ENCODE results near the gene GALNT14.

Gene GALNT14

DNA sequence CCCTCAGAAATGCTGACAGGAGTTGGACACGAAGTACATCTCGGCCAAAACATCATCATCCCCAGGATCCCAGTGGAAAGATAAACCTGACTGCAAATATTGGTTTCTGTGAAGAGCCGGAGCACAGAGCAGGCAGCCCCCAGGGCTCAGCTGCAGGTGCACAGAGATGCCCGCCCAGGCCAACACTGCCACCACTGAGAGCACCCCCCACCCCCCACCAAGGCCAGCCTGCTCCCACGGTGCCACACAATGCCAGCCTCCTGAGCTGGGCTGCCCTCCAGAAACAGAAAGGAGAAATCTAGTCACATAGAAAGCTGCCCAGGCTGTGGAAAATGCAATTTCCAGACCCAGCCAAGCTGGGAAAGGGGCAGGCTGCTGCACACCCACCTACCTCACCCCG lies 71.7 kb downstream of the GALNT14 start:
- no peaks in the 10 kb centered on the region for H3K27me3 ChIP-seq (ENCODE audit: control insufficient read depth, insufficient read depth, low read length)
- H3K9ac ChIP-seq (ENCODE audit: low read depth, low read length) = no peak overlapping the region
- H3K4me1 ChIP-seq (ENCODE audit: control insufficient read depth, insufficient read depth, low read length) = no peaks in the 10 kb centered on the region
- H3K9me3 ChIP-seq (ENCODE audit: control insufficient read depth, insufficient read depth, low read length) = no peaks in the 10 kb centered on the region
- H3K4me3 ChIP-seq (ENCODE audit: low read depth, low read length) = no peak overlapping the region
- no peaks in the 10 kb centered on the region for H3K36me3 ChIP-seq (ENCODE audit: control insufficient read depth, insufficient read depth, low read length)

DNA sequence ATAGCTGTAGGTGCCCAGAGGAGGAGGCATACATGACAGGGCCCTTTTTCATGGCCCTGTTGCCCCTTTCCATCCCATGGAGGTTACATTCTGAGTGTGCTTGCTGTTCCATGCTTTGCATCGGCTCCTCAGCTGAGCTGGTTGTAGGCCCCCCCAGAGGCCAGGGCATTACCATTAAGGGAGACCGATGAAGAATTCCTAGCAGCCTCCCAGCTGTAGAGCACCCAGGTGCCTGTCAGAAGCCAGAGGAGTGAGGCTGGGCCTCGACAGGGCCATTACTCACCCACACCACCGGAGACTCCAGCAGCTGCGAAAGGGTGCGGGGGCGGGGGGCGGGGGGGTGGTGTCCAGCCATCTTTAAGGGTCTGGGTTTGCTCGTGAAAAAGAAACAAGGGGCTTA lies 72.2 kb downstream of the GALNT14 start:
- no peak overlapping the region for H3K4me3 ChIP-seq (ENCODE audit: low read depth, low read length)
- H3K9me3 ChIP-seq (ENCODE audit: control insufficient read depth, insufficient read depth, low read length) = no peaks in the 10 kb centered on the region
- H3K27me3 ChIP-seq (ENCODE audit: control insufficient read depth, insufficient read depth, low read length) = no peaks in the 10 kb centered on the region
- no peak overlapping the region for H3K9ac ChIP-seq (ENCODE audit: low read depth, low read length)
- H3K4me1 ChIP-seq (ENCODE audit: control insufficient read depth, insufficient read depth, low read length) = no peaks in the 10 kb centered on the region
- H3K36me3 ChIP-seq (ENCODE audit: control insufficient read depth, insufficient read depth, low read length) = no peaks in the 10 kb centered on the region

DNA sequence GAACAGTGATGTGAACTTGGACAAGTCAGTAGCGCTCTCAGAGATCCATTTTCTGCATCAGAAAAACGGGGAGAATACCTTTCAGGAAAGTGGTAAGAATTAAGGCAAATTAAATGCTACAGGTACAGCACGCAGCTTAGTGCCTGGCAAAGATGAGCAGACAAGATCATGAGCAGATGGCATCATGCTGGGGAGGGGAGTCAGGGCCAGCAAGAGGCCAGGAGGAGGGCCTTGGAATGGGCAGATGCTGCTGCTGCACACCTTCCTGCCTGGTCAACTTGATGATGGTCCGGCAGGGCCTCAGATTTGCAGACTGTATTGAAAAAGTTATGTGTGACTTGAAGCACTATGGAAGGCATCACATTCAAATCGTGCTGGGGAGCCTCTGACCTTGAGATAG lies 72.9 kb downstream of the GALNT14 start:
- Histone ChIP-seq H3K27me3 (ENCODE audit: control insufficient read depth, insufficient read depth, low read length) (no peaks in the 10 kb centered on the region), H3K9me3 (ENCODE audit: control insufficient read depth, insufficient read depth, low read length) (no peaks in the 10 kb centered on the region), H3K4me1 (ENCODE audit: control insufficient read depth, insufficient read depth, low read length) (no peaks in the 10 kb centered on the region), H3K4me3 (ENCODE audit: low read depth, low read length) (no peak overlapping the region), H3K36me3 (ENCODE audit: control insufficient read depth, insufficient read depth, low read length) (no peaks in the 10 kb centered on the region), H3K9ac (ENCODE audit: low read depth, low read length) (no peak overlapping the region)

DNA sequence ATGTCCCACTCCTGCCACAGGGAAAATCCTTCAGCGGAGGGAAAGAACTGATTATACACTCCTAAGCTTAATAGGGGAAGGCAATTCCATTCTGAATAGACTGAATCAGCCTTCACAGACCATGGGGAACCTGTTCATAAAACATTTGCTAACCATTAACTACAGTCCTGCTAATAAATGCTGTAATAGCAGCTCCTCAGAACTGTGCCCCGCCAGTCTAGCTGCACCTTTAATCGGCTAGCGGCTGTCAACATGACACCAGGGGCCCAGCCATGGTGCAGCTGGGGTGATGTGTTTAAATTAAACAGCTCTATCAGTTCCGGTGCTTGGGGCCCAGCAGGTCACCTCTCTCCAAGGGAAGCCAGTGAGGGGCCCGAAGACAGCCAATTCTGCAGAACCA lies 77.8 kb downstream of the GALNT14 start:
- Histone ChIP-seq H3K36me3 (ENCODE audit: control insufficient read depth, insufficient read depth, low read length) (no peaks in the 10 kb centered on the region), H3K9ac (ENCODE audit: low read depth, low read length) (no peak overlapping the region), H3K9me3 (ENCODE audit: control insufficient read depth, insufficient read depth, low read length) (no peaks in the 10 kb centered on the region), H3K4me3 (ENCODE audit: low read depth, low read length) (no peak overlapping the region), H3K27me3 (ENCODE audit: control insufficient read depth, insufficient read depth, low read length) (no peaks in the 10 kb centered on the region), H3K4me1 (ENCODE audit: control insufficient read depth, insufficient read depth, low read length) (no peaks in the 10 kb centered on the region)

DNA sequence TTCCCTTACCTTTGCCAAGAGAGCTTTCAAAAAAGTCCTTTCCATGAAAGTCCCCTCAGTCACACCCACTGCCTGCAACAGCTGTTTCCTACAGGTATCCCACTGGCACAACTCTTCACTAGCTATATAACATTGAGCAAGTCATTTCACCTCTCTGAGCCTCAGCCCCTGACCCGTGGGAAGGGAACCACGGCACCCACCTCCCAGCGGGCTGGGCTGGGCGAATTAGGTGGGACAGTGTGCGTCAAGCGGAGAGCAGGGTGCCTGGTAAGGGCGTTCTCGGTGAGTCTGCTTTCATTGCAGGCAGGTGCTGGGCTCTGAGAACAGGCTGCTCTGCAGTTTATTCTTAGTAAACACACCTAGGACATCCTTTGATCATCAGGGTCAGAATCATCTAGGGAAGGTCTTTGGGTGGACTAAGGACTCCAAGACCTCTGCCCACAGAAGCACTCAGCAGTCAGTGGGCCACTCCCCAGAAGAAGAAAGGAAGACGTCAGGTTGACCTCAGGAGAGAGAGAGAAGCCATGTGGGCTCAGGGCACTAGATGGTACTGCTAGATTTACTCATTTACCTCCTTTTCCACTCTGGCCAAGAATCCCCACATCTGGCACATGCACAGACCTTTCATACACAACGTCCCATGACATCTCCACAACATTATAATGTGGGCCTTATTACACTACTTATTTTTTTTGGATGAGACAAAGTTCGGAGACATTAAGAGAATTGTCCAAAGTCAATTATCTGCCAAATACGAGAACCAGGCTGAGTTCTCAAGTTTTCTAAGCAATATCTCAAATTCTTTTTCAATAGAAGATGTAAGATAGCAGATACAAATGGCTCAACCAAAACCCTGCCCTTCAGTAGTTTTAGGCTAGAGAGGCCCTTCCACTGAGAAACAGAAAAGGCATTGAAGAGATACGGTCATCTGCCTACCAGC lies 79.9 kb downstream of the GALNT14 start:
- Histone ChIP-seq H3K4me1 (ENCODE audit: control insufficient read depth, insufficient read depth, low read length) (no peaks in the 10 kb centered on the region), H3K9me3 (ENCODE audit: control insufficient read depth, insufficient read depth, low read length) (no peaks in the 10 kb centered on the region), H3K9ac (ENCODE audit: low read depth, low read length) (no peak overlapping the region), H3K4me3 (ENCODE audit: low read depth, low read length) (no peak overlapping the region), H3K27me3 (ENCODE audit: control insufficient read depth, insufficient read depth, low read length) (no peaks in the 10 kb centered on the region), H3K36me3 (ENCODE audit: control insufficient read depth, insufficient read depth, low read length) (no peaks in the 10 kb centered on the region)

DNA sequence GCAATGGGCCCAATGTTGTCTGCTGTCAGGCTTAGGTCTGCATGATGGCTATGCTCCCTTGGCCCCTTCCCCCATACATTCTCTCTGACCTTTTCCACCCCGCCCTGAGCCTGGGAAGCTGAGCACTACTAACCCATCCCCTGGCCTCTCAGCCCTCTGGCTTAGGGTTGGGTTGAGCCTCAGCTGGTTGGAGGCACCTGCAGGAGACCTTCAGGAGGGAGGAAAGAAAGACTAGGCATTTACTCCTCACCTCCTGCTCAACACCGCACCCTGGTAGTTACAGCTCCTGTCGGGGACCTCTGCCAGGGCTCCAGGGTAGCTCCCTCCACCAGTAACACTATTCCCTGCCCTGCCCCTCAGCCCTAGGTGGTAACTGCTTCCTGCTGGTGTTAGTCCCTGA lies 80.5 kb downstream of the GALNT14 start:
- no peak overlapping the region for H3K9ac ChIP-seq (ENCODE audit: low read depth, low read length)

DNA sequence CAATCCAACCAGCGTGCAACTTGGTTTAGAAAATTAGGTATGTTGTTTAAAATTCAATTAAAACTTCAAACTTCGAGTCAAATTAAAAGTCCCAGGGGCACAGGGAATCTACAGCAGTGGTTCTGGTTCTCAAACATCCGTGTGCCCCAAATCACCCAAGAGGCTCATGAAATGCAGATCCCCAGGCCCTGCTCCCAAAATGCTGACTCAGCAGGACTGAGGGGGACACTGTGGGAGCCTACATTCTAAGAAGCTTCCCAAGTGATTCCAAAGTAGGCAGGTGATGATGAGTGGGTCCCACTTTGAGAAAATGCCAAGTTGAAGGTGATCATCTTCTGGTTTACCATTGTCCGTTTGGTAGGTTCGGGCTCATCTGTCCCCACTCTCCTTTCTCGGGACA lies 82.3 kb downstream of the GALNT14 start:
- Histone ChIP-seq H3K4me1 (ENCODE audit: control insufficient read depth, insufficient read depth, low read length) (no peaks in the 10 kb centered on the region), H3K36me3 (ENCODE audit: control insufficient read depth, insufficient read depth, low read length) (no peaks in the 10 kb centered on the region), H3K9ac (ENCODE audit: low read depth, low read length) (no peak overlapping the region), H3K27me3 (ENCODE audit: control insufficient read depth, insufficient read depth, low read length) (no peaks in the 10 kb centered on the region), H3K9me3 (ENCODE audit: control insufficient read depth, insufficient read depth, low read length) (no peaks in the 10 kb centered on the region), H3K4me3 (ENCODE audit: low read depth, low read length) (no peak overlapping the region)

More for the DNA sequence above, 80.5 kb downstream of the GALNT14 start:
- Histone ChIP-seq H3K36me3 (ENCODE audit: control insufficient read depth, insufficient read depth, low read length) (no peaks in the 10 kb centered on the region), H3K4me1 (ENCODE audit: control insufficient read depth, insufficient read depth, low read length) (no peaks in the 10 kb centered on the region), H3K27me3 (ENCODE audit: control insufficient read depth, insufficient read depth, low read length) (no peaks in the 10 kb centered on the region), H3K9me3 (ENCODE audit: control insufficient read depth, insufficient read depth, low read length) (no peaks in the 10 kb centered on the region), H3K4me3 (ENCODE audit: low read depth, low read length) (no peak overlapping the region)

DNA sequence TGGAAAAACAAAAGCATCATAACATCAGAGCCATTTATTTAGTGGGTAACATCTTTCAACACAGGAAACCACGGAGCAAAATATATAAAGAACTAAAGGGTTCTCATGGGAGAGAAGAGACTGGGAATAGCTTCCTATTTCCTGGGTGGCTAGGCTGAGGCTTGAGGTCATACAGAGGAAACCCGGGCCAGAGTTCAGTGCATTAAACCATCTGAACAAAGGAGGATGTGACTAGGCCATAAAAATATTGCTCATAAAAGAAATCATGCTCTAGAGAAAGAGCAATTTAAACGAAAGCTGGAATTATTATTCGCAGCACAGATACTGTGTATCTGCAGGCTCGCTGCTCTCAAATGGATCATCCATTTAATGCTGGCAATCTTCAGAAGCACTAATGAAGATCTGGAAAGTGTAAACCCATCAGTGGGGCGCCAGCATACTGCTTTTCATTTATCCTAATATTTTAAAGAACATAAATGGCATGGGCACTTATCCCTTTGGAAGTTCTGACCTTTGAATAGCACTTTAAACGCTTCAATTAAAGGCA lies 83.3 kb downstream of the GALNT14 start:
- no peaks in the 10 kb centered on the region for H3K27me3 ChIP-seq (ENCODE audit: control insufficient read depth, insufficient read depth, low read length)
- H3K36me3 ChIP-seq (ENCODE audit: control insufficient read depth, insufficient read depth, low read length) = no peaks in the 10 kb centered on the region
- H3K9me3 ChIP-seq (ENCODE audit: control insufficient read depth, insufficient read depth, low read length) = no peaks in the 10 kb centered on the region
- H3K4me3 ChIP-seq (ENCODE audit: low read depth, low read length) = no peak overlapping the region
- no peaks in the 10 kb centered on the region for H3K4me1 ChIP-seq (ENCODE audit: control insufficient read depth, insufficient read depth, low read length)
- H3K9ac ChIP-seq (ENCODE audit: low read depth, low read length) = no peak overlapping the region

DNA sequence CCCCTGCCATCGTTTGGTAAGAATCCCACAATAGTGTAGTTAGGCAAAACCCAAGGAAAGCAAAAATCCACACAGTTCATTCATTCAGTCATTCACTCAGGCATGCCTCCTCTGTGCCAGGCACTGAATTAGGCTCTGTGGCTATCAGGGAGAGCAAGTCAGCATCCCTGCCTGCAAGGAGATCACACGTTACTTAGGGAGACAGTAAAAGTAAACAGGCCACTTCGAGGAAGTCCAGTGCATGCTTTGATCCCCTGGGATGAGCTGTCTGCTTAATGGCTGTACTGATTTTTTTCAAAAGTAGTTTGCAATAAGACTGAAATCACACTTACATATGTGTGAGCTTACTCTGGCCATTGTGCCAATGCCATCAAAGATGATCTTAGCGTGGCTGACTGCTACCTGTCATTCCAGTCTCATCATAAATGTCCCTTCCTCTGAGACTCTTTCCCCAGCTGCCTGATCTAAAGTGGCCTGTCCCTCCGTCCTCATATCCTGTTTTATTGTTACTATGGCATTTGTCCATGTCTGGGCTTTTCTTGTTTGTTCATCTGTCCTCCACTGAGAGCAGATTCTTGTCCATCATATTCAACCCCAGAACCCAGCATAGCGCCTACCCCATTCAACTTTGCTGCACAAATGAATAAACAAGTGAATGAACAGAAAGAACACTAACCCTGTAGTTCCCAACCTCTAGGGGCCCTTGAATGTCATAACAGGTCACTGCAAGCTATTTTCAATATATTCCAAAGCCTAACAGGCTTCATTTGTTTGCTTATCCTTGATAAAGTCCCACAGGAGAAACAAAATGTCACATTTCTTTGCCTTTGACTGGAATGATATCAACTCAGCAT lies 84.1 kb downstream of the GALNT14 start:
- no peaks in the 10 kb centered on the region for H3K4me1 ChIP-seq (ENCODE audit: control insufficient read depth, insufficient read depth, low read length)
- no peaks in the 10 kb centered on the region for H3K9me3 ChIP-seq (ENCODE audit: control insufficient read depth, insufficient read depth, low read length)
- H3K9ac ChIP-seq (ENCODE audit: low read depth, low read length) = no peak overlapping the region
- no peaks in the 10 kb centered on the region for H3K27me3 ChIP-seq (ENCODE audit: control insufficient read depth, insufficient read depth, low read length)
- no peaks in the 10 kb centered on the region for H3K36me3 ChIP-seq (ENCODE audit: control insufficient read depth, insufficient read depth, low read length)
- no peak overlapping the region for H3K4me3 ChIP-seq (ENCODE audit: low read depth, low read length)

DNA sequence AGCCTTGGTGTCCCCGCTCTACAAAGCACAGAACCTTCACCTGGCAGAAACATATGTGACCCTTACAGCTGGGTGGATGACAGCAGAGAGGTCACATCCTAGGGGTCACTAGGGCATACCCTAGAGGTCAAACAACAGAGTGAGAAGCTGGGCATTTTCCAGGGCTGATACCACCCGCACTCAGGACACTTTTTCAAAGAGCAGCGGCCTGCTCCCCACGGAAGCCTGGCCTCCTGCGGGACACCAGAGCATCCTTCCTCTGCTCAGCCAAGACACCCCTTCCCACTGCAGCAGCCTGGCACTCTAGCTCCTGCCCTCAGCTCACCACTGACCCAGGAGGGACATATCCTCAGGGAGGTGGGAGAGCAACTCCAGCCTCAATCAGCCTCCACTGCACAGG lies 86.0 kb downstream of the GALNT14 start:
- H3K9me3 ChIP-seq (ENCODE audit: control insufficient read depth, insufficient read depth, low read length) = no peaks in the 10 kb centered on the region
- no peak overlapping the region for H3K4me3 ChIP-seq (ENCODE audit: low read depth, low read length)
- H3K9ac ChIP-seq (ENCODE audit: low read depth, low read length) = no peak overlapping the region
- H3K27me3 ChIP-seq (ENCODE audit: control insufficient read depth, insufficient read depth, low read length) = no peaks in the 10 kb centered on the region
- no peaks in the 10 kb centered on the region for H3K4me1 ChIP-seq (ENCODE audit: control insufficient read depth, insufficient read depth, low read length)
- H3K36me3 ChIP-seq (ENCODE audit: control insufficient read depth, insufficient read depth, low read length) = no peaks in the 10 kb centered on the region

DNA sequence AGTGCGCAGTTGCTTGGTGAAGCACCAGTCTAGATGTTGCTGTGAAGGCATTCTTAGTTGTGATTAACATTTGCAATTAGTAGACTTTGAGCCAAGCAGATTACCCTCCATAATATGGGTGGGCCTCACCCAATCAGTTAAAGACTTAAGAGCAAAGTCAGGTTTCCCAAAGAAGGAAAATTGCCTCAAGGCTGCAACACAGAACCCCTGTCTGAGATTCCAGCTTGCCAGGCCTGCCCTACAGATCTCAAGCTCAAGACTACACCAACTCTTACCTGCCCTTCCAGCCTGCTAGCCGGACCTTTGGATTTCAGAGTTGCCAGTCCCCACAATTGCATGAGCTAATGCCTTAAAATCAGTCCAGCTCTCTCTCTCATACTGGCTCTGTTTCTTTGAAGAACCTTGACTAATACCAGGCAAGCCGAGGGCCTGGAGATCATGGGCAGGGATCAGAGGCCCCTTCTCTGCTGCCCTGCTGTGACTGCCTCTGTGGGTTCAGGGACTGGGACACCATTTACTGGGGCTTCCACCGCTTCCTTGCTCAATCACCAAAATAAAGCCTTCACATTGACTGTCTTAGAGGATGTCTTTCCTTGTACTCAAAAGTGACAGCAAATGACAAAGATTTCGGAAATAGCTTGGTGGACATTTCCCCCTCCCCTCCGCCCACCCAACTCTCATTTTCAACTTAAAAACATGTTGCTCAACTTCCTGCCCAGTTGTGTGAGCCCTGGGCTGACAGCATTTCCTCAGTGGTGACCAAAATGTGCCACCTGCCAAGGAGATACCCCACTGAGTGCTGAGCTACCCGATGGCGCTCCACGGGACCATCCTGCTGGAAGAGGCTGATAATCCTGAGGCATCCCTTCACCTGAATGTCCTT lies 86.7 kb downstream of the GALNT14 start:
- Histone ChIP-seq H3K9me3 (ENCODE audit: control insufficient read depth, insufficient read depth, low read length) (no peaks in the 10 kb centered on the region), H3K4me1 (ENCODE audit: control insufficient read depth, insufficient read depth, low read length) (no peaks in the 10 kb centered on the region), H3K36me3 (ENCODE audit: control insufficient read depth, insufficient read depth, low read length) (no peaks in the 10 kb centered on the region), H3K9ac (ENCODE audit: low read depth, low read length) (no peak overlapping the region), H3K27me3 (ENCODE audit: control insufficient read depth, insufficient read depth, low read length) (no peaks in the 10 kb centered on the region), H3K4me3 (ENCODE audit: low read depth, low read length) (no peak overlapping the region)

Measured in iPS-15b (cell line).